ENCODE data around the gene JADE2. TPM values are rescaled to one million over a fixed set of nuclear protein-coding genes. Genes with fewer than 3 reads are reported as not detected.
A peak's percentile ranks its signal among the peaks of the same experiment; 100 is the strongest.

The JADE2 gene
- total and polyA plus RNA-seq, 4 donors: 12.4 to 53.5 (median 20.3) TPM

GRCh38 chr5:134547066-134547465, 21.6 kb downstream of the JADE2 start:
- Histone ChIP-seq H3K36me3 (ENCODE audit: control insufficient read depth in 4 of 4, insufficient read depth in 4 of 4, low read length in 4 of 4) (peaks cover 0 to 36% (median 7%) of the 10 kb centered on the region in 4 donors), H3K27ac (ENCODE audit: low read depth in 1 of 2, low read length in 1 of 2) (peak overlapping the region in 1 of 2 donors; percentile 34), H3K9me3 (ENCODE audit: control insufficient read depth in 4 of 4, insufficient read depth in 3 of 4, low read length in 3 of 4) (no peaks in the 10 kb centered on the region), H3K4me3 (no peak overlapping the region), H3K4me1 (ENCODE audit: control insufficient read depth in 5 of 5, insufficient read depth in 5 of 5, low read length in 5 of 5) (peaks cover 5 to 40% (median 23%) of the 10 kb centered on the region in 5 donors), H3K27me3 (ENCODE audit: control insufficient read depth in 3 of 3, insufficient read depth in 3 of 3, low read length in 2 of 3) (no peaks in the 10 kb centered on the region), H3K9ac (ENCODE audit: insufficient read depth in 1 of 2, low read length in 2 of 2) (no peak overlapping the region)
- ATAC-seq (ENCODE audit: insufficient read depth, low FRiP score) (no peak), DNase-seq (no peak)
- no peak for TF ChIP-seq CTCF (IDR thresholded peaks at IDR 0.05; ENCODE audit: control extremely low read depth, extremely low read depth)
- WGBS, 2 donors: 75 to 82% methylated on average over 2 of the region's 2 CpGs

GRCh38 chr5:134547579-134547978, 22.1 kb downstream of the JADE2 start:
- H3K4me3 ChIP-seq: no peak overlapping the region
- peaks cover 0 to 38% (median 11%) of the 10 kb centered on the region in 4 donors for H3K36me3 ChIP-seq (ENCODE audit: control insufficient read depth in 4 of 4, insufficient read depth in 4 of 4, low read length in 4 of 4)
- TF ChIP-seq CTCF (IDR thresholded peaks at IDR 0.05; ENCODE audit: control extremely low read depth, extremely low read depth): no peak
- WGBS, 2 donors: 66 to 70% methylated on average over 2 of the region's 2 CpGs
- H3K9ac ChIP-seq (ENCODE audit: insufficient read depth in 1 of 2, low read length in 2 of 2): no peak overlapping the region
- peaks cover 5 to 38% (median 23%) of the 10 kb centered on the region in 5 donors for H3K4me1 ChIP-seq (ENCODE audit: control insufficient read depth in 5 of 5, insufficient read depth in 5 of 5, low read length in 5 of 5)
- DNase-seq (peak; percentile 70 to 84 (median 82)), ATAC-seq (ENCODE audit: insufficient read depth, low FRiP score) (no peak)
- H3K27ac ChIP-seq (ENCODE audit: low read depth in 1 of 2, low read length in 1 of 2): peak overlapping the region; percentile 10 to 12
- no peaks in the 10 kb centered on the region for H3K9me3 ChIP-seq (ENCODE audit: control insufficient read depth in 4 of 4, insufficient read depth in 3 of 4, low read length in 3 of 4)
- H3K27me3 ChIP-seq (ENCODE audit: control insufficient read depth in 3 of 3, insufficient read depth in 3 of 3, low read length in 2 of 3): no peaks in the 10 kb centered on the region

- Histone ChIP-seq H3K4me1 (ENCODE audit: control insufficient read depth in 5 of 5, insufficient read depth in 5 of 5, low read length in 5 of 5) (peaks cover 5 to 38% (median 23%) of the 10 kb centered on the region in 5 donors), H3K4me3 (no peak overlapping the region), H3K36me3 (ENCODE audit: control insufficient read depth in 4 of 4, insufficient read depth in 4 of 4, low read length in 4 of 4) (peaks cover 0 to 40% (median 11%) of the 10 kb centered on the region in 4 donors), H3K9ac (ENCODE audit: insufficient read depth in 1 of 2, low read length in 2 of 2) (no peak overlapping the region), H3K27me3 (ENCODE audit: control insufficient read depth in 3 of 3, insufficient read depth in 3 of 3, low read length in 2 of 3) (no peaks in the 10 kb centered on the region), H3K27ac (ENCODE audit: low read depth in 1 of 2, low read length in 1 of 2) (peak overlapping the region; percentile 10 to 12), H3K9me3 (ENCODE audit: control insufficient read depth in 4 of 4, insufficient read depth in 3 of 4, low read length in 3 of 4) (no peaks in the 10 kb centered on the region)
- DNase-seq (no peak), ATAC-seq (ENCODE audit: insufficient read depth, low FRiP score) (no peak)
- 79 to 83% methylated on average over 13 of the region's 13 CpGs for WGBS, 2 donors
- no peak for TF ChIP-seq CTCF (IDR thresholded peaks at IDR 0.05; ENCODE audit: control extremely low read depth, extremely low read depth)
Measured at GRCh38 chr5:134547999-134548658, 22.7 kb downstream of the JADE2 start.
